ENCODE results near the gene CHST11.

The CHST11 gene

DNA sequence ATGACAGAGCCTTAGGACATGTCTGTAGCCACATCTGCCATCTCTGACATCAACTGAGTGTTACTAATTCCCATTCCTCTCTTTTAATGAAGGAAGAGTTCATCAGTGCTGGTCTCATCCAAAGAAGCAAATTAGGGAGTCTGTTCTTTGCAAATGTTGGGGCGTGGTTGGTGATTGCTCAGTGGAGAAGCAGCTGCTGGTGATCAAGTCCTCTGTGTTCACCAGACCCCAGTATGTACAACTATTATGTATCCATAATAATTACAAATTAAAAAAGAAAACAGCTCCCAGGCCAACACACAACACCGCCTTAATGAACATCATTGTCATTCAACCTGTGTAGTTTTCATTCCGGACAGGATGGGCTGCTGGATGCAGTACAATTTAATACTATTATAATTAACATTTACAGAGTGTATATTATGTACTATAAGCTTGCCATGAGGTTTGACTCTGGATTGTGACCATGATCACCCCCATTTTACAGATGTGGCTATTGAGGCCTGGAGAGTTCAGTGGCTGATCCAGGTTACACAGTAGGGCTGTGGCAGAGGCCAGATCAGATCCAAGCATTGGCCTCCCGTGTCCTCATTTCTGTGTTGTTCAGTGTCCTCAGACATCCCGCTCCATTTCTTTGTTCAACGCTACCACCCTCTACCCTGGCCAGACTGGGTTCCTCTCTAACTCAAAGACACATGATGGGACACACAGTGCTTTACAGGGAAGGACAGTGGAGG lies 179.0 kb downstream of the CHST11 start:
- TF ChIP-seq, protein P1, sequence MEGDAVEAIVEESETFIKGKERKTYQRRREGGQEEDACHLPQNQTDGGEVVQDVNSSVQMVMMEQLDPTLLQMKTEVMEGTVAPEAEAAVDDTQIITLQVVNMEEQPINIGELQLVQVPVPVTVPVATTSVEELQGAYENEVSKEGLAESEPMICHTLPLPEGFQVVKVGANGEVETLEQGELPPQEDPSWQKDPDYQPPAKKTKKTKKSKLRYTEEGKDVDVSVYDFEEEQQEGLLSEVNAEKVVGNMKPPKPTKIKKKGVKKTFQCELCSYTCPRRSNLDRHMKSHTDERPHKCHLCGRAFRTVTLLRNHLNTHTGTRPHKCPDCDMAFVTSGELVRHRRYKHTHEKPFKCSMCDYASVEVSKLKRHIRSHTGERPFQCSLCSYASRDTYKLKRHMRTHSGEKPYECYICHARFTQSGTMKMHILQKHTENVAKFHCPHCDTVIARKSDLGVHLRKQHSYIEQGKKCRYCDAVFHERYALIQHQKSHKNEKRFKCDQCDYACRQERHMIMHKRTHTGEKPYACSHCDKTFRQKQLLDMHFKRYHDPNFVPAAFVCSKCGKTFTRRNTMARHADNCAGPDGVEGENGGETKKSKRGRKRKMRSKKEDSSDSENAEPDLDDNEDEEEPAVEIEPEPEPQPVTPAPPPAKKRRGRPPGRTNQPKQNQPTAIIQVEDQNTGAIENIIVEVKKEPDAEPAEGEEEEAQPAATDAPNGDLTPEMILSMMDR (conservative IDR thresholded peaks at IDR 0.05; ENCODE audit: low read depth, low read length), result no peak
- H3K4me3 ChIP-seq (ENCODE audit: low read length), result no peak overlapping the region
- no peak for DNase-seq (ENCODE audit: low read depth)

DNA sequence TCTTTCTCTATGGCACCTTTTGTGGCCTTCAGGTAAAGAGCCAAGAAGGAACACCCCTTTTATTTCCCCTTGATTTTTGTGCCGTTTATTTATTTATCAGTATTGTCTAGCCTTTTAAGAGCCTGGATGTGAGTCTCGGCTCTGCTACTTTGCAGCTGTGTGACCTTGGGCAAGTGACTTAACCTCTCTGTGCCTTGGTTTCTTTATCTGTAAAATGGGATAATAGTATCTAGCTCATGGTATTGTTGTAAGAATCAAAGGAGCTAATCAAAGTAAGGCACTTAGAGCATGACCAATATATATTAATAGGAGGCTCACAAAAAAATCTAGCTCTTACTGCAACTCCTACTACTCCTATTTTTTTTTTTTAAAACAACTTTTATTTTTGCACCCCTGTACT lies 179.7 kb downstream of the CHST11 start:
- no peak for DNase-seq (ENCODE audit: low read depth)
- TF ChIP-seq, protein P1 (conservative IDR thresholded peaks at IDR 0.05; ENCODE audit: low read depth, low read length), result no peak

DNA sequence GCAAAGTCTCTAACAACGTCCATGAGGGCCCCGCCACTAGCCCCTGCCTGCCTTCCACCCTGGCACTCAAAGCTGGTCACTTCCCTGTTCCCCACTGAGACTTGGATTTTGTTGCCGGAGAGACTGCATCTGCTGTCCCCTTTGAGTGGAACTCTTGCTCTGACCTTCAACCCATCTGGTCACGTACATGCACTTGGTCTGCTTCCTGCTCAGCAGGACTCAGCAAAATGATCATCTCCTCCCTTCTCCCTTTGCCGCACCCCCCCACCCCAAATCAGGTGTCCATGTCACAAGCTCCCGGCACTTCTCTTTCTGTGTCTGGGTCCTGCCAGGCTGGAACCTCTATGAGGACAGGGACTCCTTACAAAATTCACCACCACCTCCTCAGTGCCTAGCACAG lies 180.9 kb downstream of the CHST11 start:
- DNase-seq (ENCODE audit: low read depth), result no peak
- H3K4me3 ChIP-seq (ENCODE audit: low read length), result no peak overlapping the region
- TF ChIP-seq, protein P1 (conservative IDR thresholded peaks at IDR 0.05; ENCODE audit: low read depth, low read length), result no peak

More for the DNA sequence above, 179.7 kb downstream of the CHST11 start:
- H3K4me3 ChIP-seq (ENCODE audit: low read length), result no peak overlapping the region

DNA sequence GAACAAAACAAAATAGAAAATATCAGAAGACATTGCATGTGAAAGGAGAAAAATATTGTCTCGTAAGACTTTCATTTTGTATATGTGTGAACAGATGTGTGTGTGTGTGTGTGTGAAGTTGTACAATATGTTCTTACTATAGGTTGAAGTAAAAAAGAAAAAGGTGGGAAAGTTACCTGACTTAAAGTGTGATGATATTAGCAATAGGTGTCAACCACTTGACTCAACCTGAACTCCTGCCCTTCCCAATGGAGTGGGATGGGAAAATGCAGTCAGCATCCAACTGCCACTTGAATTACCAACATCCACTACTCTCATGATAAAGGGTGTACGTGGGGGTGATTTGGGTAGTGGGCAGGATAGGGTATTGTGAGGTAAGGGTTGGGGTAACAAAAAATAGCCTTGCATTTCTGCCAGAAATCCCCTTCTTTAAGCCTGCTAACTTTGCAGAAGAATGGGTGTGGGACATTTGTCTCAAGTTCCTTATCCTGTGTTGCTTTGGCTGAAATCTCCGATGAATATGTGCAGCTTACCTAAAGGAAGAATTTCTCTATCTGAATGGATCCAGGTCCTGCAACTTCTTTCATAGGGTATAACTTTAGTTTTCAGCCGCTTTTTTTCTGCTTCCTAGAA lies 181.6 kb downstream of the CHST11 start:
- no peak for DNase-seq (ENCODE audit: low read depth)
- TF ChIP-seq, protein P1 (conservative IDR thresholded peaks at IDR 0.05; ENCODE audit: low read depth, low read length), result no peak
- no peak overlapping the region for H3K4me3 ChIP-seq (ENCODE audit: low read length)

DNA sequence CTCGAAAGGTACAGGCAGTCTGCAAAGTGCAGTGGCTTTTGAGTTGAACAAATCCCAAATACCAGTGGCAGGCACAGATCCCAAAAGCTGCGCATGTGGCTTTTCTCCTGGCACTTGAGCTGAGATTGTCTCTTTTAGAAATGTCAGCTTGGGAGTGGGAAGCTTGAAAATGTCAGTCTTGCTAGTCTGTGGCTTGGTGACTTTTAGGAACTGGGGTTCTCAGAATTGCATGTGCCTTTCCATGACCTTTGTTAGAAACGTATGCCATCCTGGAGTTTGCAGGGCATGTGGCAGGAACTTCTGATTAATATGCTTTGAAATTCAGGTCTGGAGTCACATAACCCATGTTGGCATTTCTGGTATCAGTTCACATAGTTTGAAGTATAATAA lies 182.1 kb downstream of the CHST11 start:
- H3K4me3 ChIP-seq (ENCODE audit: low read length), result no peak overlapping the region
- TF ChIP-seq, protein P1 (conservative IDR thresholded peaks at IDR 0.05; ENCODE audit: low read depth, low read length), result no peak
- DNase-seq (ENCODE audit: low read depth), result no peak

DNA sequence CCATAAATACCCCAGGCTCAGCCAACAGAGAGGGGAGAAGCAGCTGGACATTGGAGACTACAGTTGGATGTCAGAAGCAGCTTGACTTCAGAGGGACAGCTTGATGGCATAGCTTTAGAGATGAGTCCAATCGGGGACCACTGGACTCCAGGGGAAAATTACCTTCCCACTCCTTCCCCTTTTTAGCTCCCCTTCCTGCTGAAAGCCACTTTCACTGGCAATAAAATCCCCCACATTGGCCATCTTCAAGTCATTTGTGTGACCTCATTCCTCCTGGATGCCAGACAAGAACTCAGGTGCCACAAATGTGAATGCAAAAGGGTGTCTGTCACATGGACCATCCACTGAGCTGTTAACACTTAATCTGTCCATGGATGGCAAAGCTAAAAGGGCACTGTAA lies 184.2 kb downstream of the CHST11 start:
- DNase-seq (ENCODE audit: low read depth), result no peak
- TF ChIP-seq, protein P1 (conservative IDR thresholded peaks at IDR 0.05; ENCODE audit: low read depth, low read length), result no peak
- no peak overlapping the region for H3K4me3 ChIP-seq (ENCODE audit: low read length)

DNA sequence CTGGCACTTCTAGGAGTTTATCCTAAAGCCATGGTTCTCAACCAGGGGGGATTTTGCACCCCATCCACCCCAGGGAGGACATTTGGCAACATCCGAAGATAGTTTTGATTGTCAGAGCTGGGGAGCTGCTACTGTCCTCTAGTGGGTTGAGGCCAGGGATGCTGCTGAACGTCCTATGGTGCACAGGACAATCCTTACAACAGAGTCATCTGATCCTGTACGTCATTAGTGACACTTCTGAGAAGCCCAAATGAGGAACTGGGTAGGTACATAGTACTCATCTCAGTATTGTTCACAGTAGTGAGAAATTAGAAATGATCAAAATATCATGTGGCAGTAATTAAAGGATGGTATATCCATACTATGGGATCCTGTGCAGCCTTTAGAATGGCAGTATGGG lies 185.1 kb downstream of the CHST11 start:
- DNase-seq (ENCODE audit: low read depth), result no peak
- no peak overlapping the region for H3K4me3 ChIP-seq (ENCODE audit: low read length)
- TF ChIP-seq, protein P1 (conservative IDR thresholded peaks at IDR 0.05; ENCODE audit: low read depth, low read length), result no peak

Measured in retinal pigment epithelial cell (primary cell).